Vagina (tissue), 2 donors: ENCODE measurements around the gene IL18. TPM values are rescaled to one million over a fixed set of nuclear protein-coding genes. Genes with fewer than 3 reads are reported as not detected.

Experiments used
- DNase-seq, 2 donors: peaks; one replicate each; pipeline ENCODE4 v3.0.0-alpha.2; 2017; ENCODE audit errors: extremely low spot score in 2 of 2
- H3K27ac ChIP-seq: fragments of 200-600 bp; sonication (generic); one replicate; pipeline ENCODE4 v1.5.1; 2019
- H3K27me3 ChIP-seq: fragments of 200-600 bp; sonication (generic); one replicate; pipeline ENCODE4 v1.5.1; 2019
- H3K36me3 ChIP-seq, 2 donors: fragments of 200-600 bp; sonication (generic); one replicate each; pipeline ENCODE4 v1.5.1; 2017 to 2019
- H3K4me1 ChIP-seq: fragments of 200-600 bp; sonication (generic); one replicate; pipeline ENCODE4 v1.5.1; 2019
- H3K4me3 ChIP-seq, 2 donors: fragments of 200-600 bp; sonication (generic); 1 replicate in 1 of 2; 2 replicates in 1 of 2; pipeline ENCODE4 v1.5.1; 2016 to 2019
- H3K9me3 ChIP-seq: fragments of 200-600 bp; sonication (generic); one replicate; pipeline ENCODE4 v1.5.1; 2019
- CTCF ChIP-seq, 3 experiments: fragments of 450-650 bp in 2 of 3; fragments of 200-600 bp in 1 of 3; sonication (generic) in 1 of 3; IDR thresholded peaks; one replicate each; pipeline ENCODE4 v1.5.1; 2017 to 2019; ENCODE audit warnings: antibody characterized with exemption in 3 of 3, mild to moderate bottlenecking in 2 of 3, moderate library complexity in 2 of 3
- POLR2A ChIP-seq, 2 donors: fragments of 450-650 bp; IDR thresholded peaks; one replicate each; pipeline ENCODE4 v1.6.1; 2017; ENCODE audit warnings: antibody characterized with exemption in 2 of 2, mild to moderate bottlenecking in 2 of 2, moderate library complexity in 2 of 2
- POLR2AphosphoS5 ChIP-seq, 2 donors: sonication (generic); formaldehyde crosslinking; IDR thresholded peaks; one replicate each; pipeline ENCODE4 v1.9.0; 2017; ENCODE audit warnings: antibody characterized with exemption in 2 of 2, mild to moderate bottlenecking in 2 of 2, low read depth in 1 of 2; ENCODE audit not compliant: insufficient read depth in 1 of 2
- intact Hi-C: fragments of 100-400 bp; cut with DNase I; formaldehyde crosslinking; loops from one replicate; pipeline ENCODE4 v1.15.1; 2023
- total RNA-seq: library from RNA; depleted of rRNA; stranded (reverse); fragments of >200 nt; gene quantifications from one replicate; pipeline ENCODE4 v1.2.3, GENCODE V29; 2016

Gene IL18
- total RNA-seq, 1 donor from 2014 or later: 48.6 TPM

GRCh38 chr11:112134473-112134872 is 29.4 kb downstream of the IL18 start:
- Histone ChIP-seq H3K27me3 (no peaks in the 10 kb centered on the region), H3K4me3 (no peak overlapping the region), H3K36me3 (no peaks in the 10 kb centered on the region), H3K9me3 (no peaks in the 10 kb centered on the region), H3K27ac (no peak overlapping the region), H3K4me1 (peaks cover 5% of the 10 kb centered on the region)
- intact Hi-C loops: no loop called here
- TF ChIP-seq POLR2AphosphoS5 (IDR thresholded peaks at IDR 0.05; ENCODE audit: insufficient read depth in 1 of 2, low read depth in 1 of 2) (no peak), CTCF (IDR thresholded peaks at IDR 0.05) (no peak), POLR2A (IDR thresholded peaks at IDR 0.05) (no peak)
- DNase-seq: no peak

- Histone ChIP-seq H3K4me3 (no peak overlapping the region), H3K9me3 (no peaks in the 10 kb centered on the region), H3K4me1 (peaks cover 12% of the 10 kb centered on the region), H3K27me3 (no peaks in the 10 kb centered on the region), H3K27ac (no peak overlapping the region), H3K36me3 (no peaks in the 10 kb centered on the region)
- TF ChIP-seq CTCF (IDR thresholded peaks at IDR 0.05) (no peak), POLR2AphosphoS5 (IDR thresholded peaks at IDR 0.05; ENCODE audit: insufficient read depth in 1 of 2, low read depth in 1 of 2) (no peak), POLR2A (IDR thresholded peaks at IDR 0.05) (no peak)
- DNase-seq: no peak
- intact Hi-C loops: no loop called here
Observed at GRCh38 chr11:112132737-112133136, 31.2 kb downstream of the IL18 start.

- no peaks in the 10 kb centered on the region for H3K36me3 ChIP-seq
- no peak for DNase-seq
- no peaks in the 10 kb centered on the region for H3K9me3 ChIP-seq
- H3K27me3 ChIP-seq: no peaks in the 10 kb centered on the region
- no peak overlapping the region for H3K4me3 ChIP-seq
- intact Hi-C loops: no loop called here
- TF ChIP-seq POLR2A (IDR thresholded peaks at IDR 0.05): no peak
- no peak for TF ChIP-seq POLR2AphosphoS5 (IDR thresholded peaks at IDR 0.05; ENCODE audit: insufficient read depth in 1 of 2, low read depth in 1 of 2)
- no peak for TF ChIP-seq CTCF (IDR thresholded peaks at IDR 0.05)
- H3K27ac ChIP-seq: no peak overlapping the region
- peaks cover 12% of the 10 kb centered on the region for H3K4me1 ChIP-seq
Observed at GRCh38 chr11:112129656-112130055, 34.2 kb downstream of the IL18 start.

GRCh38 chr11:112128483-112129121 is 35.3 kb downstream of the IL18 start:
- Histone ChIP-seq H3K4me3 (no peak overlapping the region), H3K9me3 (no peaks in the 10 kb centered on the region), H3K4me1 (peaks cover 12% of the 10 kb centered on the region), H3K27ac (no peak overlapping the region), H3K36me3 (no peaks in the 10 kb centered on the region), H3K27me3 (no peaks in the 10 kb centered on the region)
- DNase-seq: no peak
- intact Hi-C loops: no loop called here
- TF ChIP-seq POLR2AphosphoS5 (IDR thresholded peaks at IDR 0.05; ENCODE audit: insufficient read depth in 1 of 2, low read depth in 1 of 2): peak in 1 of 2 donors; percentile 47
- TF ChIP-seq CTCF (IDR thresholded peaks at IDR 0.05): no peak
- TF ChIP-seq POLR2A (IDR thresholded peaks at IDR 0.05): no peak

GRCh38 chr11:112127056-112127455 is 36.8 kb downstream of the IL18 start:
- Histone ChIP-seq H3K4me1 (peaks cover 12% of the 10 kb centered on the region), H3K27me3 (no peaks in the 10 kb centered on the region), H3K9me3 (no peaks in the 10 kb centered on the region), H3K27ac (no peak overlapping the region), H3K4me3 (no peak overlapping the region), H3K36me3 (no peaks in the 10 kb centered on the region)
- intact Hi-C loops: no loop called here
- no peak for DNase-seq
- no peak for TF ChIP-seq CTCF (IDR thresholded peaks at IDR 0.05)
- TF ChIP-seq POLR2A (IDR thresholded peaks at IDR 0.05): no peak
- TF ChIP-seq POLR2AphosphoS5 (IDR thresholded peaks at IDR 0.05; ENCODE audit: insufficient read depth in 1 of 2, low read depth in 1 of 2): no peak
